ENCODE measurements around the gene TTR.

The TTR gene

GRCh38 chr18:31591628-31592027 lies at the start of gene TTR:
Gene TTR, plus strand, starts transcription at chr18:31591877. Its CDS starts 26 bp downstream, at chr18:31591903.
- DNase-seq (ENCODE audit: low spot score), result no peak

GRCh38 chr18:31546476-31546875 lies 45.2 kb upstream of the TTR start:
- no peak for DNase-seq (ENCODE audit: low spot score)

GRCh38 chr18:31548853-31549252 lies 42.8 kb upstream of the TTR start:
- no peak for DNase-seq (ENCODE audit: low spot score)

- DNase-seq (ENCODE audit: low spot score), result no peak
Observed at GRCh38 chr18:31549416-31549815, 42.3 kb upstream of the TTR start.

GRCh38 chr18:31551883-31552282 lies 39.8 kb upstream of the TTR start:
- no peak for DNase-seq (ENCODE audit: low spot score)

GRCh38 chr18:31553800-31554199 lies 37.9 kb upstream of the TTR start:
- DNase-seq (ENCODE audit: low spot score), result no peak

GRCh38 chr18:31554776-31555175 lies 36.9 kb upstream of the TTR start:
- no peak for DNase-seq (ENCODE audit: low spot score)

GRCh38 chr18:31555971-31556747 lies 35.5 kb upstream of the TTR start:
- DNase-seq (ENCODE audit: low spot score), result peak; percentile 19

GRCh38 chr18:31557446-31557845 lies 34.2 kb upstream of the TTR start:
- DNase-seq (ENCODE audit: low spot score), result no peak

GRCh38 chr18:31558567-31558966 lies 33.1 kb upstream of the TTR start:
- no peak for DNase-seq (ENCODE audit: low spot score)

- no peak for DNase-seq (ENCODE audit: low spot score)
Observed at GRCh38 chr18:31562726-31563125, 29.0 kb upstream of the TTR start.

GRCh38 chr18:31563778-31564177 lies 27.9 kb upstream of the TTR start:
- no peak for DNase-seq (ENCODE audit: low spot score)

GRCh38 chr18:31565345-31565744 lies 26.3 kb upstream of the TTR start:
- DNase-seq (ENCODE audit: low spot score), result no peak

GRCh38 chr18:31565782-31566512 lies 25.7 kb upstream of the TTR start:
- DNase-seq (ENCODE audit: low spot score), result no peak

GRCh38 chr18:31566576-31567306 lies 24.9 kb upstream of the TTR start:
- DNase-seq (ENCODE audit: low spot score), result no peak

GRCh38 chr18:31572368-31572767 lies 19.3 kb upstream of the TTR start:
- no peak for DNase-seq (ENCODE audit: low spot score)

- no peak for DNase-seq (ENCODE audit: low spot score)
Observed at GRCh38 chr18:31573051-31573450, 18.6 kb upstream of the TTR start.

GRCh38 chr18:31574359-31574758 lies 17.3 kb upstream of the TTR start:
- DNase-seq (ENCODE audit: low spot score), result no peak

- no peak for DNase-seq (ENCODE audit: low spot score)
Observed at GRCh38 chr18:31575515-31576257, 16.0 kb upstream of the TTR start.

- DNase-seq (ENCODE audit: low spot score), result no peak
Observed at GRCh38 chr18:31576670-31577069, 15.0 kb upstream of the TTR start.

GRCh38 chr18:31577195-31577594 lies 14.5 kb upstream of the TTR start:
- DNase-seq (ENCODE audit: low spot score), result no peak

GRCh38 chr18:31578126-31578525 lies 13.6 kb upstream of the TTR start:
- no peak for DNase-seq (ENCODE audit: low spot score)

Data from CD4-positive, alpha-beta T cell treated with Interleukin-6 at 100 ng/mL for 8 hours (primary cell).